HuH-7 (cell line): Measurements from ENCODE around the gene CAMTA1.

Source experiments
- DNase-seq: peaks from one replicate; pipeline ENCODE4 v3.0.0; 2011; ENCODE audit warnings: low spot score

The CAMTA1 gene

GRCh38 chr1:7006996-7007871 lies 222.0 kb downstream of the CAMTA1 start:
- no peak for DNase-seq

- DNase-seq = no peak
Measured at GRCh38 chr1:7007902-7008301, 222.6 kb downstream of the CAMTA1 start.

GRCh38 chr1:7008331-7008730 lies 223.1 kb downstream of the CAMTA1 start:
- DNase-seq = no peak

- no peak for DNase-seq
Measured at GRCh38 chr1:7008975-7009740, 223.9 kb downstream of the CAMTA1 start.

- DNase-seq = no peak
Measured at GRCh38 chr1:7009741-7010525, 224.7 kb downstream of the CAMTA1 start.

GRCh38 chr1:7010534-7011200 lies 225.4 kb downstream of the CAMTA1 start:
- DNase-seq = no peak

- DNase-seq = no peak
Measured at GRCh38 chr1:7011826-7012225, 226.6 kb downstream of the CAMTA1 start.

- no peak for DNase-seq
Measured at GRCh38 chr1:7012461-7012924, 227.2 kb downstream of the CAMTA1 start.

GRCh38 chr1:7013833-7014639 lies 228.8 kb downstream of the CAMTA1 start:
- no peak for DNase-seq

- DNase-seq = no peak
Measured at GRCh38 chr1:7014640-7014930, 229.3 kb downstream of the CAMTA1 start.

GRCh38 chr1:7015022-7015421 lies 229.8 kb downstream of the CAMTA1 start:
- DNase-seq = no peak

GRCh38 chr1:7018351-7018750 lies 233.1 kb downstream of the CAMTA1 start:
- no peak for DNase-seq

GRCh38 chr1:7018826-7019225 lies 233.6 kb downstream of the CAMTA1 start:
- DNase-seq = no peak

- no peak for DNase-seq
Measured at GRCh38 chr1:7019510-7019909, 234.3 kb downstream of the CAMTA1 start.

GRCh38 chr1:7022058-7022457 lies 236.8 kb downstream of the CAMTA1 start:
- DNase-seq = no peak

- no peak for DNase-seq
Measured at GRCh38 chr1:7025013-7025412, 239.8 kb downstream of the CAMTA1 start.

GRCh38 chr1:7026169-7026568 lies 240.9 kb downstream of the CAMTA1 start:
- DNase-seq = no peak

- no peak for DNase-seq
Measured at GRCh38 chr1:7032992-7033391, 247.7 kb downstream of the CAMTA1 start.

- DNase-seq = no peak
Measured at GRCh38 chr1:7036386-7036785, 251.1 kb downstream of the CAMTA1 start.

- no peak for DNase-seq
Measured at GRCh38 chr1:7039590-7040220, 254.5 kb downstream of the CAMTA1 start.
